K562 (cell line): ENCODE data around the gene UBE2I. TPM values are rescaled to one million over a fixed set of nuclear protein-coding genes. Genes with fewer than 3 reads are reported as not detected.

Experiments
- CAMTA2 ChIP-seq: fragments of 250-450 bp; sonication (Bioruptor Pico); conservative IDR thresholded peaks from 2 replicates; pipeline ENCODE4 v1.5.1; 2022
- GATAD2A ChIP-seq: fragments of 450-650 bp; IDR thresholded peaks from 2 replicates; pipeline ENCODE4 v1.6.1; 2017
- GATAD2B ChIP-seq: fragments of 450-650 bp; IDR thresholded peaks from 2 replicates; pipeline ENCODE4 v1.6.1; 2017; ENCODE audit warnings: mild to moderate bottlenecking, borderline replicate concordance
- GTF2F1 ChIP-seq: IDR thresholded peaks from 2 replicates; pipeline ENCODE4 v1.6.1; 2011; ENCODE audit warnings: low read depth, low read length, improper control_type of control experiment
- MAZ ChIP-seq, 2 experiments: fragments of 450-650 bp in 1 of 2; sonication (generic) in 1 of 2; formaldehyde crosslinking; IDR thresholded peaks in 1 of 2; conservative IDR thresholded peaks in 1 of 2; 2 replicates each; pipeline versions ENCODE4 v1.4.0 to v1.5.0; 2020; ENCODE audit warnings: mild to moderate bottlenecking in 1 of 2, missing genetic modification reagents in 1 of 2
- RB1 ChIP-seq: fragments of 450-650 bp; IDR thresholded peaks from 2 replicates; pipeline ENCODE4 v1.6.1; 2017; ENCODE audit warnings: low read depth, mild to moderate bottlenecking
- RFX7 ChIP-seq: fragments of 250-450 bp; sonication (Bioruptor Pico); IDR thresholded peaks from 2 replicates; pipeline ENCODE4 v1.5.1; 2021; ENCODE audit warnings: mild to moderate bottlenecking
- TARDBP ChIP-seq: fragments of 450-650 bp; IDR thresholded peaks from 2 replicates; pipeline ENCODE4 v1.6.1; 2016
- TCF7L2 ChIP-seq: fragments of 150-350 bp; IDR thresholded peaks from 2 replicates; pipeline ENCODE4 v1.6.1; 2016; ENCODE audit warnings: low read depth, mild to moderate bottlenecking, low read length, moderate library complexity
- ZBTB7A ChIP-seq: IDR thresholded peaks from 2 replicates; pipeline ENCODE4 v1.6.1; 2011; ENCODE audit warnings: low read depth, mild to moderate bottlenecking, low read length, moderate library complexity, borderline replicate concordance; ENCODE audit not compliant: control insufficient read depth
- ZNF124 ChIP-seq: sonication (generic); formaldehyde crosslinking; IDR thresholded peaks from 2 replicates; pipeline ENCODE4 v1.8.1; 2022; ENCODE audit warnings: missing genetic modification reagents
- ZNF507 ChIP-seq: conservative IDR thresholded peaks from 2 replicates; pipeline ENCODE4 v1.6.1; 2017; ENCODE audit warnings: missing genetic modification characterization, missing compliant biosample characterization
- ZNF75A ChIP-seq: fragments of 450-650 bp; formaldehyde crosslinking; IDR thresholded peaks from 2 replicates; pipeline ENCODE4 v1.4.0; 2020; ENCODE audit warnings: mild to moderate bottlenecking
- polyA plus RNA-seq, 8 experiments: library from polyadenylated mRNA; depleted of rRNA in 4 of 8; stranded (reverse) in 5 of 8; unstranded in 3 of 8; fragments of >200 nt; fragmentation: Nextera tagmentation in 2 of 8; fragmentation: Illumina TruSeq in 1 of 8; extraction: Ambion mirVana in 2 of 8; extraction: Trizol in 1 of 8; gene quantifications; 2 replicates each; pipeline versions ENCODE4 v1.2.1 to v1.2.3, GENCODE V29; 2011 to 2014; ENCODE audit warnings: inconsistent platforms in 1 of 8, missing spikeins in 1 of 8
- total RNA-seq, 7 experiments: library from RNA; depleted of rRNA in 6 of 7; stranded (reverse); fragments of >200 nt in 6 of 7; fragmentation: Illumina TruSeq in 2 of 7; extraction: Trizol in 2 of 7; gene quantifications; 2 replicates each; pipeline versions ENCODE4 v1.2.1 to v1.2.3, GENCODE V29; 2011 to 2021; ENCODE audit warnings: low replicate concordance in 1 of 7
- TF ChIP-seq, protein P1 (sequence below): sonication (generic); formaldehyde crosslinking; IDR thresholded peaks from 2 replicates; pipeline ENCODE4 v1.8.0; 2023; ENCODE audit warnings: missing genetic modification reagents, mild to moderate bottlenecking, borderline replicate concordance
- TF ChIP-seq, protein P2 (sequence below): fragments of 250-450 bp; sonication (Bioruptor Pico); IDR thresholded peaks from 2 replicates; pipeline ENCODE4 v1.5.0; 2020; ENCODE audit warnings: mild to moderate bottlenecking, borderline replicate concordance
- TF ChIP-seq, protein P3 (sequence below): conservative IDR thresholded peaks from 2 replicates; pipeline ENCODE4 v1.6.1; 2011; ENCODE audit warnings: low read depth, mild to moderate bottlenecking, low read length; ENCODE audit not compliant: control insufficient read depth
- TF ChIP-seq, protein P4 (sequence below): fragments of 450-650 bp; IDR thresholded peaks from 2 replicates; pipeline ENCODE4 v1.6.1; 2016; ENCODE audit warnings: antibody characterized with exemption

Gene UBE2I
- total and polyA plus RNA-seq, 9 of the 15 experiments (the other 6 are each of a cell fraction or from before 2014, with no cell fraction given): 36.6 to 254 (median 104) TPM

DNA sequence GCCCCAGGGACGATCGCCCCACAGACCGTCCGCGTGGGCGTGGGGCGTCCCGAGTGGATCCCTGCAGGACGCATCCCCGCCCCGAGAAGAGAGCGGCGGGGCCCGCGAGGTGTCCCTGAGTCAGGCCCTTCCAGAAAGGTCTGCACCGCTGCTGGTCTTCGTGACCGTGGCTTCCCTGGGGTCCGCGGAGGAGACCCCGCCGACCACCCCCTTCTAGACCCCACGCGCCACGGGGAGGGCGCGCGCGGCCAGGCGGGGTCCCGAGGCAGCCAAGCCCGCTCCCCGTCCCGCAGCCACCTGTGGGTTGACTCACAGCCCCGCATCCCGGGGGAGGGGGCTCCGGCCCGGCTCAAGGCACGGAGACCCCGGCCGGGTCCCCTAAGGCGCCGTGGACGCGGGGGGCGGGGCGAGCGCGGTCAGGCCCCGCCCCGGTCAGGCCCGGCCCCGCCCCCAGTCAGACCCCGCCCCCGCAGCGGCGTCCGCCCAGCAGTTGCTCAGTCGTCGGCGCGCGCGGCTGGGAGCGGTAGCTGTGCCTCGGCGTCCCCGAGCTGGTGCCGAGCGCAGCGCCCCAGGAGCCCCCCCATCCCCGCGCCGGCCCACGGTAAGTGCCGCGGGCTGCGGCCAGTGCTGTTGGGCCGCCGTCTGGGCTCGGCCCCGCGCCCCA lies 23.8 kb downstream of the UBE2I start, which contains the start of gene BAIAP3 (continued):
- TF ChIP-seq, protein P1, sequence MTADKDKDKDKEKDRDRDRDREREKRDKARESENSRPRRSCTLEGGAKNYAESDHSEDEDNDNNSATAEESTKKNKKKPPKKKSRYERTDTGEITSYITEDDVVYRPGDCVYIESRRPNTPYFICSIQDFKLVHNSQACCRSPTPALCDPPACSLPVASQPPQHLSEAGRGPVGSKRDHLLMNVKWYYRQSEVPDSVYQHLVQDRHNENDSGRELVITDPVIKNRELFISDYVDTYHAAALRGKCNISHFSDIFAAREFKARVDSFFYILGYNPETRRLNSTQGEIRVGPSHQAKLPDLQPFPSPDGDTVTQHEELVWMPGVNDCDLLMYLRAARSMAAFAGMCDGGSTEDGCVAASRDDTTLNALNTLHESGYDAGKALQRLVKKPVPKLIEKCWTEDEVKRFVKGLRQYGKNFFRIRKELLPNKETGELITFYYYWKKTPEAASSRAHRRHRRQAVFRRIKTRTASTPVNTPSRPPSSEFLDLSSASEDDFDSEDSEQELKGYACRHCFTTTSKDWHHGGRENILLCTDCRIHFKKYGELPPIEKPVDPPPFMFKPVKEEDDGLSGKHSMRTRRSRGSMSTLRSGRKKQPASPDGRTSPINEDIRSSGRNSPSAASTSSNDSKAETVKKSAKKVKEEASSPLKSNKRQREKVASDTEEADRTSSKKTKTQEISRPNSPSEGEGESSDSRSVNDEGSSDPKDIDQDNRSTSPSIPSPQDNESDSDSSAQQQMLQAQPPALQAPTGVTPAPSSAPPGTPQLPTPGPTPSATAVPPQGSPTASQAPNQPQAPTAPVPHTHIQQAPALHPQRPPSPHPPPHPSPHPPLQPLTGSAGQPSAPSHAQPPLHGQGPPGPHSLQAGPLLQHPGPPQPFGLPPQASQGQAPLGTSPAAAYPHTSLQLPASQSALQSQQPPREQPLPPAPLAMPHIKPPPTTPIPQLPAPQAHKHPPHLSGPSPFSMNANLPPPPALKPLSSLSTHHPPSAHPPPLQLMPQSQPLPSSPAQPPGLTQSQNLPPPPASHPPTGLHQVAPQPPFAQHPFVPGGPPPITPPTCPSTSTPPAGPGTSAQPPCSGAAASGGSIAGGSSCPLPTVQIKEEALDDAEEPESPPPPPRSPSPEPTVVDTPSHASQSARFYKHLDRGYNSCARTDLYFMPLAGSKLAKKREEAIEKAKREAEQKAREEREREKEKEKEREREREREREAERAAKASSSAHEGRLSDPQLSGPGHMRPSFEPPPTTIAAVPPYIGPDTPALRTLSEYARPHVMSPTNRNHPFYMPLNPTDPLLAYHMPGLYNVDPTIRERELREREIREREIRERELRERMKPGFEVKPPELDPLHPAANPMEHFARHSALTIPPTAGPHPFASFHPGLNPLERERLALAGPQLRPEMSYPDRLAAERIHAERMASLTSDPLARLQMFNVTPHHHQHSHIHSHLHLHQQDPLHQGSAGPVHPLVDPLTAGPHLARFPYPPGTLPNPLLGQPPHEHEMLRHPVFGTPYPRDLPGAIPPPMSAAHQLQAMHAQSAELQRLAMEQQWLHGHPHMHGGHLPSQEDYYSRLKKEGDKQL (CRISPR knock-in tag): no peak
- TF ChIP-seq CAMTA2 (no peak), RB1 (no peak), ZNF507 (tag) (no peak), ZNF124 (no peak), TCF7L2 (no peak), GTF2F1 (no peak), MAZ (CRISPR knock-in tag; conservative IDR thresholded peaks at IDR 0.05 in 1 of 2, IDR thresholded peaks at IDR 0.05 in 1 of 2) (peak in 1 of 2 experiments; percentile 9; a peak in 1 of 4 replicates), ZBTB7A (peak; percentile 95), GATAD2B (no peak; the same call in 1 of the 2 replicates), TARDBP (0 out of 2 replicates have a peak, but pooled peaks have one; percentile 35), GATAD2A (0 out of 2 replicates have a peak, but pooled peaks have one; percentile 59), ZNF75A (no peak), RFX7 (CRISPR knock-in tag) (no peak)
- TF ChIP-seq, protein P2, sequence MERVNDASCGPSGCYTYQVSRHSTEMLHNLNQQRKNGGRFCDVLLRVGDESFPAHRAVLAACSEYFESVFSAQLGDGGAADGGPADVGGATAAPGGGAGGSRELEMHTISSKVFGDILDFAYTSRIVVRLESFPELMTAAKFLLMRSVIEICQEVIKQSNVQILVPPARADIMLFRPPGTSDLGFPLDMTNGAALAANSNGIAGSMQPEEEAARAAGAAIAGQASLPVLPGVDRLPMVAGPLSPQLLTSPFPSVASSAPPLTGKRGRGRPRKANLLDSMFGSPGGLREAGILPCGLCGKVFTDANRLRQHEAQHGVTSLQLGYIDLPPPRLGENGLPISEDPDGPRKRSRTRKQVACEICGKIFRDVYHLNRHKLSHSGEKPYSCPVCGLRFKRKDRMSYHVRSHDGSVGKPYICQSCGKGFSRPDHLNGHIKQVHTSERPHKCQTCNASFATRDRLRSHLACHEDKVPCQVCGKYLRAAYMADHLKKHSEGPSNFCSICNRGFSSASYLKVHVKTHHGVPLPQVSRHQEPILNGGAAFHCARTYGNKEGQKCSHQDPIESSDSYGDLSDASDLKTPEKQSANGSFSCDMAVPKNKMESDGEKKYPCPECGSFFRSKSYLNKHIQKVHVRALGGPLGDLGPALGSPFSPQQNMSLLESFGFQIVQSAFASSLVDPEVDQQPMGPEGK (CRISPR knock-in tag): no peak
- TF ChIP-seq, protein P3, sequence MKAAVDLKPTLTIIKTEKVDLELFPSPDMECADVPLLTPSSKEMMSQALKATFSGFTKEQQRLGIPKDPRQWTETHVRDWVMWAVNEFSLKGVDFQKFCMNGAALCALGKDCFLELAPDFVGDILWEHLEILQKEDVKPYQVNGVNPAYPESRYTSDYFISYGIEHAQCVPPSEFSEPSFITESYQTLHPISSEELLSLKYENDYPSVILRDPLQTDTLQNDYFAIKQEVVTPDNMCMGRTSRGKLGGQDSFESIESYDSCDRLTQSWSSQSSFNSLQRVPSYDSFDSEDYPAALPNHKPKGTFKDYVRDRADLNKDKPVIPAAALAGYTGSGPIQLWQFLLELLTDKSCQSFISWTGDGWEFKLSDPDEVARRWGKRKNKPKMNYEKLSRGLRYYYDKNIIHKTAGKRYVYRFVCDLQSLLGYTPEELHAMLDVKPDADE: 0 out of 2 replicates have a peak, but pooled peaks have one; percentile 22
- TF ChIP-seq, protein P4, sequence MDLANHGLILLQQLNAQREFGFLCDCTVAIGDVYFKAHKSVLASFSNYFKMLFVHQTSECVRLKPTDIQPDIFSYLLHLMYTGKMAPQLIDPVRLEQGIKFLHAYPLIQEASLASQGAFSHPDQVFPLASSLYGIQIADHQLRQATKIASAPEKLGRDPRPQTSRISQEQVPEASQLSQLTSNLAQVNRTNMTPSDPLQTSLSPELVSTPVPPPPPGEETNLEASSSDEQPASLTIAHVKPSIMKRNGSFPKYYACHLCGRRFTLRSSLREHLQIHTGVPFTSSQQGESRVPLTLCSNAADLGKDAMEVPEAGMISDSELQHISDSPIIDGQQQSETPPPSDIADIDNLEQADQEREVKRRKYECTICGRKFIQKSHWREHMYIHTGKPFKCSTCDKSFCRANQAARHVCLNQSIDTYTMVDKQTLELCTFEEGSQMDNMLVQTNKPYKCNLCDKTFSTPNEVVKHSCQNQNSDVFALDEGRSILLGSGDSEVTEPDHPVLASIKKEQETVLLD: peak; percentile 81
